Aorta (tissue), 5 donors: ENCODE measurements around the gene TH. TPM values are rescaled to one million over a fixed set of nuclear protein-coding genes. Genes with fewer than 3 reads are reported as not detected.

Experiments used
- ATAC-seq: fragments of 200-7000 bp; cut with Tn5 transposase; one replicate; pipeline ENCODE4 v1.9.1; 2022; ENCODE audit warnings: moderate library complexity; ENCODE audit not compliant: low FRiP score
- DNase-seq, 2 donors: peaks; one replicate each; pipeline ENCODE4 v3.0.0-alpha.2; 2020
- H3K27ac ChIP-seq, 2 donors: one replicate each; pipeline ENCODE4 v1.5.1; 2013; ENCODE audit warnings: low read length in 2 of 2, mild to moderate bottlenecking in 2 of 2, moderate library complexity in 2 of 2, control low read depth in 1 of 2, inconsistent platforms in 1 of 2, low read depth in 1 of 2
- H3K27me3 ChIP-seq, 2 donors: one replicate each; pipeline ENCODE4 v1.6.1; 2013; ENCODE audit warnings: control low read depth in 1 of 2, low read length in 1 of 2, mild to moderate bottlenecking in 1 of 2, moderate library complexity in 1 of 2; ENCODE audit not compliant: insufficient read depth in 2 of 2, control insufficient read depth in 1 of 2
- H3K36me3 ChIP-seq, 2 donors: one replicate each; pipeline ENCODE4 v1.6.1; 2013; ENCODE audit warnings: control low read depth in 1 of 2, low read length in 1 of 2, mild to moderate bottlenecking in 1 of 2; ENCODE audit not compliant: insufficient read depth in 2 of 2, control insufficient read depth in 1 of 2
- H3K4me1 ChIP-seq, 2 donors: one replicate each; pipeline ENCODE4 v1.6.1; 2013; ENCODE audit warnings: low read length in 2 of 2, control low read depth in 1 of 2, mild to moderate bottlenecking in 1 of 2, moderate library complexity in 1 of 2; ENCODE audit not compliant: insufficient read depth in 2 of 2, control insufficient read depth in 1 of 2
- H3K4me3 ChIP-seq, 2 donors: one replicate each; pipeline ENCODE4 v1.5.1; 2013; ENCODE audit warnings: low read length in 2 of 2, control low read depth in 1 of 2, mild to moderate bottlenecking in 1 of 2
- H3K9me3 ChIP-seq: one replicate; pipeline ENCODE4 v1.6.1; 2013; ENCODE audit warnings: mild to moderate bottlenecking, low read length; ENCODE audit not compliant: control insufficient read depth
- WGBS, 2 donors: extraction: QIAGEN DNeasy Blood & Tissue Kit; methylation state at CpG; one replicate each; pipeline ENCODE4 v1.1.7; 2013; 5-methylcytosine and 5-hydroxymethylcytosine counted together
- intact Hi-C, 2 donors: fragments of 100-400 bp; cut with DNase I; formaldehyde crosslinking; loops; one replicate each; pipeline versions ENCODE4 v1.14.2 to v1.15.0; 2022
- polyA plus RNA-seq, 2 donors: library from polyadenylated mRNA; stranded (reverse); fragments of 200-250 nt; gene quantifications; one replicate each; pipeline ENCODE4 v1.2.3, GENCODE V29; 2013
- total RNA-seq, 2 donors: library from RNA; stranded (reverse); fragmentation: NEBNext Ultra II Directional; extraction: Animal tissue kit (Norgen Biotek cat#: 25700); gene quantifications; one replicate each; pipeline ENCODE4 v1.2.1, GENCODE V29; 2021
- donor health status: healthy with polysubstance abuse.
- donor health status: Bipolar disorder and iron deficiency.
- donor health status: DM: no; HTN: no; CAD: no.
- donor health status: DM: no; HTN: no; CAD: no.
- donor health status: DM: yes; HTN: yes; CAD: no.

TH gene
- total and polyA plus RNA-seq, 4 donors = 0.45 TPM; not detected in 3

DNA sequence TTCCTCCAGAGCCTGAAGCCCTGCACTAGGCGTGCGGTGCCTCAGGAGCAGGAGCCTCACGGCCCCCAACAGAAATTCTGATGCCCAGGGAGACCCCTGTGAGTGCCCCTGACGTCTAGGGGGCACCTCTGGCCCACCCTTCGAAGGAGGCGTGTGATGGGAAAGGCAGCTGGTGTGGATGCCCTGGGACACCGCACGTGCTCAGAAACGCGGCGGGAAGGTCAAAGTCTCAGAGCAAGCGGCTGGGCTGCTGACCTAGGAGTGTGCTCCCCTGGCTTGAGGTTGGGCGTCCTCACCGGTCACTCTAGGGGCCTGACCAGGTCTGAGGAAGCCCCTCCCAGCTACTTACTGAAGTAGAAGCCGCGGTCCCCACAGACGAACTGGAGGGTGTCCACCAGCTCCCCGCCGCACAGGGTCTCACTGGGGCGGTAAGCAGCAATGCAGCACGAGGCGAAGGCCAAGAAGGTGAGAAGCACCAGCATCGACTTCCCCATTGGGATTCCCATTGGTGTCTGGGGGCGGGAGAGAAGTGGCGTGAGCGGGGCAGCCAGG is 36.5 kb downstream of the TH start:
- intact Hi-C loops = no loop called here
- Histone ChIP-seq H3K9me3 (no peaks in the 10 kb centered on the region), H3K27me3 (no peaks in the 10 kb centered on the region), H3K4me1 (no peaks in the 10 kb centered on the region), H3K36me3 (no peaks in the 10 kb centered on the region), H3K27ac (no peak overlapping the region), H3K4me3 (no peak overlapping the region)
- WGBS, 2 donors = 87 to 90% methylated on average over 26 of the region's 26 CpGs
- peak; percentile 40 to 61 for DNase-seq
- no peak for ATAC-seq

- intact Hi-C loops = no loop called here
- 82 to 84% methylated on average over 19 of the region's 19 CpGs for WGBS, 2 donors
- Histone ChIP-seq H3K27me3 (no peaks in the 10 kb centered on the region), H3K27ac (no peak overlapping the region), H3K9me3 (no peaks in the 10 kb centered on the region), H3K4me1 (no peaks in the 10 kb centered on the region), H3K4me3 (no peak overlapping the region), H3K36me3 (no peaks in the 10 kb centered on the region)
- ATAC-seq (no peak), DNase-seq (peak; percentile 37 to 48)
These were observed 37.3 kb downstream of the TH start for GRCh38 chr11:2134022-2135010.

DNA sequence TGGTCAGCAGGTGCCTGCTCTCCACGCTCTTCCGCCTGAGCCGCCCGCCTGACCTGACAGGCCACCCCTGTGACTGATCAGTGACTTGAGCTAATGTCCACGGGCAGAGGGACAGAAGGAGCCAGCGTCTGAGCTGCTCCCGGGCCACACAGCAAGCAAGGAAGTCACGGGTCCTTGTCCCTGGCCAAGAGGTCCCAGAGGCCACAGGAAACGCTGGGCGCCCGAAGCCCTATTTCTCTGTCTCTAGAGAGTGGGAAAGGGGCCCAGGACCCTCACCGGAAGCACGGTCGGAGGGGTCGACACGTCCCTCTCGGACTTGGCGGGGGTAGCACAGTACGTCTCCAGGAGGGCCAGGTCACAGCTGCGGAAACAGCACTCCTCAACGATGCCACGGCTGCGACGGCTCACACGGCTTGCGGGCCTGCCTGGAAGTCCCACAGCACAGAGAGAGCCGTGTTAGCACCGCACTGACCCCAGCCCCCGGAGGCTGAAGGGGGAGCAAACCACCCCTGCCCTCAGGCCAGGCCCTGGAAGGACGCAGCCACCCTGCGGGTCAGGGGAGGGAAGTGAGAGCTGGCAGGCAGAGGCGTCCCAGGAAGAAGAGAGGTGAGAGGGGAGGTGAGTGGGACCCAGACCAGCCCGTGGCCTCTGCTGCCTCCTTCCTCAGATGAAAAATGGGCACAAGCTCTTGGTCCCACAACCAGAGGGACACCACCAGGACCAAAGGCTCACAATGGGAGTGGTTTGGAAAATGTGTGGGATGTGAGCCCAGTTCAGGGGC is 38.2 kb downstream of the TH start:
- 61 to 68% methylated on average over 30 to 33 of the region's 33 CpGs for WGBS, 2 donors
- ATAC-seq = no peak
- no peaks in the 10 kb centered on the region for H3K4me1 ChIP-seq
- H3K36me3 ChIP-seq = no peaks in the 10 kb centered on the region
- intact Hi-C loops = no loop called here
- no peak overlapping the region for H3K27ac ChIP-seq
- H3K9me3 ChIP-seq = no peaks in the 10 kb centered on the region
- H3K4me3 ChIP-seq = no peak overlapping the region
- DNase-seq = peak; percentile 37 to 59
- no peaks in the 10 kb centered on the region for H3K27me3 ChIP-seq

DNA sequence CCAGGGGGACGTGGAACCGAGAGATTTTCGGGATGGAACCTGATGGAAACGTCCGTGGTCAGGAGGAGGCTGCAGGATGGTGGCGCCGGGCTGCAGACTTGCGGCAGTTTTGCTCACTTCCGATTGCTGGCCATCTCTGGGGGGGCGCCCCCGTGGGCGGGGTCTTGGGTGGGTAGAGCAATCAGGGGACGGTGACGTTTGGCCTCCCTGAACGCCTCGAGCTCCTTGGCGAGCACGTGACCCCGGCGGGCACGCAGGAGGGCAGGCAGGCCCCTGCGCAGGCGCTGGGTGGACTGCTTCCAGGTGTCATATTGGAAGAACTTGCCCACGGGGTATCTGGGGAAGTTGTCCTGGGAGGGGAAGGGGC is 38.8 kb downstream of the TH start:
- no peak overlapping the region for H3K4me3 ChIP-seq
- intact Hi-C loops = no loop called here
- H3K36me3 ChIP-seq = no peaks in the 10 kb centered on the region
- H3K9me3 ChIP-seq = no peaks in the 10 kb centered on the region
- ATAC-seq (no peak), DNase-seq (peak in 1 of 2 donors; percentile 70)
- H3K27ac ChIP-seq = no peak overlapping the region
- 52 to 55% methylated on average over 23 to 24 of the region's 24 CpGs for WGBS, 2 donors
- no peaks in the 10 kb centered on the region for H3K27me3 ChIP-seq
- H3K4me1 ChIP-seq = no peaks in the 10 kb centered on the region

DNA sequence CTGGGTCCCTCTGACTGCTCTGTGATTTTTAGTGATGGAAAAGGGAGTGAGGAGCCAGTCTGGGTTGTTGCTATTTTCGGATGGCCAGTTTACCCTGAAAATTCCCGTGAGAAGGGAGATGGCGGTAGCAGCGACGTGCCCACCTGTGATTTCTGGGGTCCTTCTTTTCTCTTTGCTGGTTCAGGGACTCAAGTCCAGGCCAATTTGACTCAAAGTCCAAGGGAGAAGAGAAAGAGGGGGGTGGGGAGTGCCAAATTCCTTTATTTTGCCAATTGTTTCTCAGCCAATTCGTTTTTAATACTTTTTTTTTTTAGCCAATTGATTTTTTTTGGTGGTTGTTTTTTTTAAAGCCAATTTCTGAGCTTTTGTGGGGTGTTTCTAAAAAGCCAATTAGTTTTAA is 39.4 kb downstream of the TH start:
- no peaks in the 10 kb centered on the region for H3K4me1 ChIP-seq
- intact Hi-C loops = no loop called here

DNA sequence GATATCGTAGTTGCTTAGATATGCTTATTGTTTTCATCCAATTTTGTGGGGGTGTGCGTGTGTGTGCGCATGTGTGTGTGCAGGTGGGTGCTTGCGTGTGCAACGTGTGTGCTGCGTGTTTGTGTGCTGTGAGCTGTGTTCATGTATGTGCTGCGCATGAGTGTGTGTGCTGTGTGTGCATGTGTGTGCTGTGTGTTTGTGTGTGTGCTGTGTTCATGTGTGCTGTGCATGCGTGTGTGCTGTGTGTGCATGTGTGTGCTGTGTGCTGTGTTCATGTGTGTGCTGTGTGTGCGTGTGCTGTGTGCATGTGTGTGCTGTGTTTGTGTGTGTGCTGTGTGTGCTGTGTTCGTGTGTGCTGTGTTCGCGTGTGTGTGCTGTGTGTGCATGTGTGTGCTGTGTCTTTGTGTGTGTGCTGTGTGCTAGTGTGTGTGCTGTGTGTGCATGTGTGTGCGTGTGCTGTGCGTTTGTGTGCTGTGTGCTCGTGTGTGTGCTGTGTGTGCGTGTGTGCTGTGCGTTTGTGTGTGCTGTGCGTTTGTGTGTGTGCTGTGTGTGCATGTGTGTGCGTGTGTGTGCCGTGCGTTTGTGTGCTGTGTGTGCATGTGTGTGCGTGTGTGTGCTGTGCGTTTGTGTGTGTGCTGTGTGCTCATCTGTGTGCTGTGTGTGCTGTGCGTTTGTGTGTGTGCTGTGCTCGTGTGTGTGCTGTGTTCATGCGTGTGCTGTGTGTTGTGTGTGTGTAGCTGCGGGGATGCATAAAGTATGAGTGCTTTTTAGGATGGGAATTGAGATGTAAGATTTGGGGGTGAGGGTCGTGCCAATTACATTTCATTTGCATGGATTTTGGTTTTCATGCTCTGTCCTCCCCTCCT is 40.0 kb downstream of the TH start:
- H3K27ac ChIP-seq = no peak overlapping the region
- H3K27me3 ChIP-seq = no peaks in the 10 kb centered on the region
- H3K9me3 ChIP-seq = no peaks in the 10 kb centered on the region
- intact Hi-C loops = no loop called here
- no peaks in the 10 kb centered on the region for H3K36me3 ChIP-seq
- H3K4me1 ChIP-seq = no peaks in the 10 kb centered on the region
- ATAC-seq (no peak), DNase-seq (peak in 1 of 2 donors; percentile 0)
- 85 to 86% methylated on average over 28 of the region's 28 CpGs for WGBS, 2 donors
- H3K4me3 ChIP-seq = no peak overlapping the region

More for the DNA sequence above, 39.4 kb downstream of the TH start:
- DNase-seq = no peak
- H3K9me3 ChIP-seq = no peaks in the 10 kb centered on the region
- no peaks in the 10 kb centered on the region for H3K27me3 ChIP-seq
- H3K36me3 ChIP-seq = no peaks in the 10 kb centered on the region
- 33 to 41% methylated on average over 6 of the region's 6 CpGs for WGBS, 2 donors
- no peak overlapping the region for H3K27ac ChIP-seq
- no peak overlapping the region for H3K4me3 ChIP-seq
- ATAC-seq = no peak

GRCh38 chr11:2130881-2131352 is 40.7 kb downstream of the TH start:
- no peak for DNase-seq
- intact Hi-C loops = no loop called here
- Histone ChIP-seq H3K9me3 (no peaks in the 10 kb centered on the region), H3K4me3 (no peak overlapping the region), H3K27me3 (no peaks in the 10 kb centered on the region), H3K36me3 (no peaks in the 10 kb centered on the region), H3K4me1 (no peaks in the 10 kb centered on the region), H3K27ac (no peak overlapping the region)
- no peak for ATAC-seq
- WGBS, 2 donors = 77 to 83% methylated on average over 18 of the region's 18 CpGs
